ENCODE measurements around the gene WDFY4. TPM values are rescaled to one million over a fixed set of nuclear protein-coding genes. Genes with fewer than 3 reads are reported as not detected.

Gene WDFY4
- total and polyA plus RNA-seq, 4 donors, result 4.6 to 26.9 (median 13.5) TPM

GRCh38 chr10:48838834-48839233 is 154.2 kb downstream of the WDFY4 start:
- Histone ChIP-seq H3K9ac (ENCODE audit: insufficient read depth in 1 of 2, low read length in 2 of 2) (no peak overlapping the region), H3K4me1 (ENCODE audit: control insufficient read depth in 5 of 5, insufficient read depth in 5 of 5, low read length in 5 of 5) (no peaks in the 10 kb centered on the region), H3K36me3 (ENCODE audit: control insufficient read depth in 4 of 4, insufficient read depth in 4 of 4, low read length in 4 of 4) (peaks cover 0 to 2% (median 0%) of the 10 kb centered on the region in 4 donors), H3K9me3 (ENCODE audit: control insufficient read depth in 4 of 4, insufficient read depth in 3 of 4, low read length in 3 of 4) (peaks cover 0 to 6% (median 0%) of the 10 kb centered on the region in 4 donors), H3K27me3 (ENCODE audit: control insufficient read depth in 3 of 3, insufficient read depth in 3 of 3, low read length in 2 of 3) (no peaks in the 10 kb centered on the region), H3K27ac (ENCODE audit: low read depth in 1 of 2, low read length in 1 of 2) (no peak overlapping the region), H3K4me3 (no peak overlapping the region)
- 54 to 75% methylated on average over 5 of the region's 5 CpGs for WGBS, 2 donors
- DNase-seq (peak in 2 of 3 donors; percentile 29 to 48), ATAC-seq (ENCODE audit: insufficient read depth, low FRiP score) (no peak)
- TF ChIP-seq CTCF (IDR thresholded peaks at IDR 0.05; ENCODE audit: control extremely low read depth, extremely low read depth), result no peak

- Histone ChIP-seq H3K36me3 (ENCODE audit: control insufficient read depth in 4 of 4, insufficient read depth in 4 of 4, low read length in 4 of 4) (peaks cover 0 to 2% (median 0%) of the 10 kb centered on the region in 4 donors), H3K27ac (ENCODE audit: low read depth in 1 of 2, low read length in 1 of 2) (no peak overlapping the region), H3K9me3 (ENCODE audit: control insufficient read depth in 4 of 4, insufficient read depth in 3 of 4, low read length in 3 of 4) (peaks cover 0 to 6% (median 0%) of the 10 kb centered on the region in 4 donors), H3K27me3 (ENCODE audit: control insufficient read depth in 3 of 3, insufficient read depth in 3 of 3, low read length in 2 of 3) (no peaks in the 10 kb centered on the region), H3K4me3 (no peak overlapping the region), H3K4me1 (ENCODE audit: control insufficient read depth in 5 of 5, insufficient read depth in 5 of 5, low read length in 5 of 5) (no peaks in the 10 kb centered on the region), H3K9ac (ENCODE audit: insufficient read depth in 1 of 2, low read length in 2 of 2) (no peak overlapping the region)
- DNase-seq, result no peak
- TF ChIP-seq CTCF (IDR thresholded peaks at IDR 0.05; ENCODE audit: control extremely low read depth, extremely low read depth), result no peak
- whole genome bisulfite sequencing, 2 donors, result 85 to 86% methylated on average over 10 of the region's 10 CpGs
- no peak for ATAC-seq (ENCODE audit: insufficient read depth, low FRiP score)
Observed at GRCh38 chr10:48839809-48840679, 155.4 kb downstream of the WDFY4 start.

- Histone ChIP-seq H3K36me3 (ENCODE audit: control insufficient read depth in 4 of 4, insufficient read depth in 4 of 4, low read length in 4 of 4) (peaks cover 0 to 1% (median 0%) of the 10 kb centered on the region in 4 donors), H3K9ac (ENCODE audit: insufficient read depth in 1 of 2, low read length in 2 of 2) (no peak overlapping the region), H3K4me3 (no peak overlapping the region), H3K4me1 (ENCODE audit: control insufficient read depth in 5 of 5, insufficient read depth in 5 of 5, low read length in 5 of 5) (no peaks in the 10 kb centered on the region), H3K27me3 (ENCODE audit: control insufficient read depth in 3 of 3, insufficient read depth in 3 of 3, low read length in 2 of 3) (no peaks in the 10 kb centered on the region), H3K27ac (ENCODE audit: low read depth in 1 of 2, low read length in 1 of 2) (no peak overlapping the region), H3K9me3 (ENCODE audit: control insufficient read depth in 4 of 4, insufficient read depth in 3 of 4, low read length in 3 of 4) (peaks cover 0 to 5% (median 0%) of the 10 kb centered on the region in 4 donors)
- WGBS, 2 donors, result 90 to 92% methylated on average over 10 to 11 of the region's 11 CpGs
- no peak for DNase-seq
- no peak for TF ChIP-seq CTCF (IDR thresholded peaks at IDR 0.05; ENCODE audit: control extremely low read depth, extremely low read depth)
- ATAC-seq (ENCODE audit: insufficient read depth, low FRiP score), result no peak
Observed at GRCh38 chr10:48842231-48842630, 157.6 kb downstream of the WDFY4 start.

Measured in lung (tissue), 12 donors.